IPS-NIHi7 (cell line): ENCODE results near the gene DGKI.

Experiments used
- DNase-seq: peaks from one replicate; pipeline ENCODE4 v3.0.0; 2012; ENCODE audit warnings: mixed read lengths; ENCODE audit errors: extremely low spot score

DGKI gene

GRCh38 chr7:137544453-137545058 is 302.2 kb downstream of the DGKI start:
- no peak for DNase-seq

- DNase-seq, result no peak
These were observed 307.6 kb downstream of the DGKI start for GRCh38 chr7:137539111-137539715.

- DNase-seq, result no peak
These were observed 308.4 kb downstream of the DGKI start for GRCh38 chr7:137538361-137538762.

GRCh38 chr7:137535579-137535978 is 311.2 kb downstream of the DGKI start:
- no peak for DNase-seq

- DNase-seq, result no peak
These were observed 315.1 kb downstream of the DGKI start for GRCh38 chr7:137531671-137532070.

- no peak for DNase-seq
These were observed 319.1 kb downstream of the DGKI start for GRCh38 chr7:137527634-137528033.

GRCh38 chr7:137523171-137523570 is 323.6 kb downstream of the DGKI start:
- DNase-seq, result no peak

- DNase-seq, result no peak
These were observed 325.3 kb downstream of the DGKI start for GRCh38 chr7:137521451-137521850.

GRCh38 chr7:137519947-137520346 is 326.8 kb downstream of the DGKI start:
- no peak for DNase-seq

- DNase-seq, result no peak
These were observed 327.5 kb downstream of the DGKI start for GRCh38 chr7:137519181-137519691.

- no peak for DNase-seq
These were observed 333.7 kb downstream of the DGKI start for GRCh38 chr7:137513091-137513490.

- no peak for DNase-seq
These were observed 339.7 kb downstream of the DGKI start for GRCh38 chr7:137507096-137507495.

GRCh38 chr7:137506031-137506430 is 340.7 kb downstream of the DGKI start:
- DNase-seq, result no peak

GRCh38 chr7:137501562-137501961 is 345.2 kb downstream of the DGKI start:
- no peak for DNase-seq

GRCh38 chr7:137492889-137493288 is 353.9 kb downstream of the DGKI start:
- no peak for DNase-seq

GRCh38 chr7:137489880-137490279 is 356.9 kb downstream of the DGKI start:
- no peak for DNase-seq

- DNase-seq, result no peak
These were observed 358.7 kb downstream of the DGKI start for GRCh38 chr7:137488038-137488437.

GRCh38 chr7:137485818-137486217 is 361.0 kb downstream of the DGKI start:
- no peak for DNase-seq

GRCh38 chr7:137484326-137484725 is 362.4 kb downstream of the DGKI start:
- no peak for DNase-seq

GRCh38 chr7:137482466-137482865 is 364.3 kb downstream of the DGKI start:
- DNase-seq, result no peak

- no peak for DNase-seq
These were observed 365.9 kb downstream of the DGKI start for GRCh38 chr7:137480824-137481365.

GRCh38 chr7:137480401-137480800 is 366.4 kb downstream of the DGKI start:
- no peak for DNase-seq

GRCh38 chr7:137476937-137477336 is 369.8 kb downstream of the DGKI start:
- no peak for DNase-seq
